HG02571 (cell line): ENCODE data around the gene IL19.
"Not testable (repeated sequence)": the region's sequence is repeated elsewhere in the genome, so short reads cannot be mapped to it uniquely, and the experiment has no call there.

ENCODE experiments used
- ATAC-seq: cut with Tn5 transposase; IDR thresholded peaks from one replicate; pipeline ENCODE4 v1.9.1; 2021; ENCODE audit warnings: mild to moderate bottlenecking, moderate library complexity; ENCODE audit not compliant: unreplicated experiment

Gene IL19

DNA sequence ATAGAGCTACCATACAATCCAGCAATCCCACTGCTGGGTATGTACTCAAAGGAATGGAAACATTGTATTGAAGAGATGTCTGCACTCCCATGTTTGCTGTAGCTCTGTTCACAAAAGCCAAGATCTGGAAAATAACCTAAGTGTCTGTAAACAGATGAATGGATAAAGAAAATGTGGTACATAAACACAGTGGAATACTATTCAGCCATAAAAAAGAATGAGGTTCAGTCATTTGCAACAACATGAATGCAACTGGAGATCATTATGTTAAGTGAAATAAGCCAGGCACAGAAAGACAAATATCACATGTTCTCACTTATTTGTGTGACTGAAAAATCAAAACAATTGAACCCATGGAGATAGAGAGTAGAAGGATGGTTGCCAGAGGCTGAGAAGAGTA, 83.1 kb downstream of the IL19 start:
- ATAC-seq = not testable (repeated sequence)

DNA sequence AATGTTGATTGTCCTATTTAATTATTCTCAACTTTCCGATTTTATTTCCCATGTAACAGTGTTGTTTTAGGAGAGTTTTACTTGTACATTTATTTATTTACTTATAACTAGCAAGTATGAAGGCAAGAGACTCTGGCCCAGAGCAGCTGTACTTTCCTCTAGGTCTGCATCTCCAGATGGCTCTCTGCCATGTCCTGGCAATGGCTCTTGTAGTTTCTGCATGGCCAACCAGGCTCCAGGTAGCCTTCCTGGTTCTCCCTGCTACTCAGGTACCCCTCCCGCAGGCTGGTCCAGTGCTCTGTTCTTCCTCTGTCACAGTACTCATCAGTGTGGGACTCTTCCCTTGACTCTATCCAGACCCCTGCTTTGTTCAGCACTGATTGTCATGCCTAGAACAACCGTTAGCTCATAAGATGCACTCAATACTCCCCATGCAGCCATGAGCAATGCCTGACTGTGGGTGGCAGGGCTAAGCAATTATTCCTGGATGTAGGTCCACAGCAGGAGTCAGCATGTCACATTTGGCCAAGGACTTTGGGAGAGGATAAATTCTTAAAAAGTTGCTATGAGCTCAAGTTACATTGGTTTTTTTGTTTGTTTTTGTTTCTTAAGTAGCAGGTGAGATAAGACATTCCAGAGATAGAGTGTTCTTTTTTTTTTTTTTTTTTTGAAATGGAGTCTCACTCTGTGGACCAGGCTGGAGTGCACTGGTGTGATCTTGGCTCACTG, 84.0 kb downstream of the IL19 start:
- no peak for ATAC-seq

DNA sequence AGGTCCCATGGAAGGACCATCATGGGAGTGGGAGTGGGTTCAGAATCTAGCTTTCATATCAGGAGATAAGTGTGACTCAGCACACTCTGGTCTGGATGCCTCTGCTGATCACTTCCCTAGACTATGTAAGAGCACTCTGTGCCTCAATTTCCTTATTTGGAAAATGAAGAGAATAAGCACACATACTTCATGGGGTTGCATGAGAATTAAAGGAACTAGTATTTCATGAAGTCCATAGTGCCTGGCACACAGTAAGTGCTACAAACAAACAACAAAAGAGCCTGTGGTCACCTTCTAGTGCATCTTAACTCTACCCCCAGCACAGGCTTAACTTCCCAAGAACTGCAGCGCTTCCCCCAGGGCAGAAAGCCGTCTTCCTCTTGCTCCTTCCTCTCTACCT, 85.3 kb downstream of the IL19 start:
- no peak for ATAC-seq

- ATAC-seq = no peak
These were observed 86.3 kb downstream of the IL19 start for GRCh38 chr1:206856674-206857464.

DNA sequence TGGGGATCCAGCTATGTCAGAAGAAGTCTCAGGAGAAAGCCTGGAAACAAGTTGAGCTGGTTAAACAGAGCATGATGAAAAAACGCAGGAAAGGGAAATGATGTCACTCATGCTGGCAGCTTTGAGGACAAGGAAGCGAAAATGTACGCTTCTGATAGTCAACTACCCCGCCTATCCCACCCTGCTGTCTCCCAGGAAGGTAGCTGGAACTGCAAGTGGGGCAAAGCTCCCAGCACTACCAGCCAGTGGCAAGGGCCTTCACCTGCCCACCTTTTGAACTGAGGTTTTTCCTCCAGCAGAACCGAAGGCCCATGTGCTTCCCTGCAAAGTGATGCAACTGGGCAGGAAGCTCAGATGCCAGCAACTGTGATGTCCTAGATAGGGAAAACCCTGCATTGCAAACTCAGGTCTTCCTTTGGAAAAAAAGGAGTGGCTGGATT, 88.5 kb downstream of the IL19 start:
- ATAC-seq = no peak

- no peak for ATAC-seq
These were observed 89.6 kb downstream of the IL19 start for GRCh38 chr1:206860165-206860564.

DNA sequence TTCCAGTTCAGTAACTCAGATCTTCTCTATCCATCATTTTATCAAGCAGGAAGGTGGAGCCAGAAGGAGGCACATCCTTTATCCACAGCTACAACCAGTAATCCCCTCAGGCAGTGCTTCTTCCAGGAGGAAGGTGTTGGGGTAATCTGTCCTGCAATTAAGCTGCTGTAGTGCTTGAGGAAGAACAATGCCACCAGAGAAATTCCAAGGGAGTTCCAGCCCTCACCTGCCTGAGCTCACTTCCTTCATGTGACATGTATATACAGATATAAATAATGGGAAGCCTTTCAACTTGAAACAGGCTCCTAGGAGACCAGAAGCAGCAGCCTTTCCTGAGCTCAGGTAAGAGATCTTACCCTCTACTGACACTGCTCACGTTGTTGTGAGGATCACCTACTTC, 92.7 kb downstream of the IL19 start:
- no peak for ATAC-seq

DNA sequence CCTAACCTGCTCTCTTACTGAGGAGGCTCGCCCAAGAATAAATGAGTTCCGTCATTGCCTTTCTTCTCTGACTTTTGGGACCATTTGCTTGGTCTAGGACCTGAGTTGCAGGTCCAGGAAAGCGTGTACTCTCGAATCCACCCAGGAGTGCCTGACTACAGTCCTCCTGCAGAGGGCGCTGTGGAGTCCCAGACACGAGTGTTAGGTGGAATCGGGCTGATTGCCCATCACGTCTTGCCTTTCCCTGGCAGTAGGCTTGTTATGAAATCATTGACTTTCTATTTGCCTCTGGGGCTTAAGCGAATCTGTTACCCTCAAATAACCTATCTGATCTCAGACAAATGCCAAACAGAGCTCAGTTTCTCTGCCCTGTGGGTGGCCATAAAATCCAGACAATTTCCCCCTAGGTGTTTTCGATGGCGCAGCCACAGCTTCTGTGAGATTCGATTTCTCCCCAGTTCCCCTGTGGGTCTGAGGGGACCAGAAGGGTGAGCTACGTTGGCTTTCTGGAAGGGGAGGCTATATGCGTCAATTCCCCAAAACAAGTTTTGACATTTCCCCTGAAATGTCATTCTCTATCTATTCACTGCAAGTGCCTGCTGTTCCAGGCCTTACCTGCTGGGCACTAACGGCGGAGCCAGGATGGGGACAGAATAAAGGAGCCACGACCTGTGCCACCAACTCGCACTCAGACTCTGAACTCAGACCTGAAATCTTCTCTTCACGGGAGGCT, 94.5 kb downstream of the IL19 start, which contains the start of gene IL20:
TSS of gene IL20 (plus strand) at position 685 of the 733 bp plus-strand sequence. CDS start 230 bp downstream, outside the sequence.
- no peak for ATAC-seq

DNA sequence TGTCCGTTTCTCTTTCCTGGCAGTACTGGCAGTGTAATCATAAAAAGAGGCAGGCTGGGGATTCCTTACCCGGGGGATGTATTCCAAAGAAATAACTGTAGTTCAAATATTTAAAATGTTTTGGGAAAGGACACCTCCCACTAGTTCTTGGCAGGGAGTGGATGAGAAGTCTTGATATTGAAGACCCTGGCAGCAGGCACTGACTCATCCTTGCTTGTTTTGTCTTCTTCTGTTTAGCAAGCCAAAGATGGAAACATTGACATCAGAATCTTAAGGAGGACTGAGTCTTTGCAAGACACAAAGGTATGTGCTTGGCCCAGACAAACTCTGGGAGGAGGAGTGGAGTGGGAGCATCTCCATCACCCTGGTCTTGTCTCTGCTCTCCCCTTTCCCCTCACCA, 95.5 kb downstream of the IL19 start:
- ATAC-seq = no peak

GRCh38 chr1:206867239-206867638, 96.7 kb downstream of the IL19 start:
- no peak for ATAC-seq

- no peak for ATAC-seq
These were observed 97.1 kb downstream of the IL19 start for GRCh38 chr1:206867716-206868115.

DNA sequence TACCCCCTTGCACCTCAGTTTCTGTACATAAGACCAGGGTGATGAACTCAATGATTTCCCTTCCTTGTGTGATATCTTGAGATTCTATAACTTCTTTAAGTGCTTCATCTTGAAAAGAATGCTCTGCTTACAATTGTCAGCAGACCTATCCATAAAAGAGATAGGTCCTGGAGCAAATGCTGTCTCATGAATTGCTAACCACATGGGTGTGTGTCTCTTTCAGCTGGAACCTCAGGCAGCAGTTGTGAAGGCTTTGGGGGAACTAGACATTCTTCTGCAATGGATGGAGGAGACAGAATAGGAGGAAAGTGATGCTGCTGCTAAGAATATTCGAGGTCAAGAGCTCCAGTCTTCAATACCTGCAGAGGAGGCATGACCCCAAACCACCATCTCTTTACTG, 97.7 kb downstream of the IL19 start:
- ATAC-seq = no peak

GRCh38 chr1:206872139-206872538, 101.6 kb downstream of the IL19 start:
- ATAC-seq = no peak

GRCh38 chr1:206873603-206874188, 103.1 kb downstream of the IL19 start:
- ATAC-seq = no peak

- no peak for ATAC-seq
These were observed 105.3 kb downstream of the IL19 start for GRCh38 chr1:206875752-206876377.

GRCh38 chr1:206878456-206878855, 107.9 kb downstream of the IL19 start:
- no peak for ATAC-seq

- no peak for ATAC-seq
These were observed 109.7 kb downstream of the IL19 start for GRCh38 chr1:206880314-206880713.

DNA sequence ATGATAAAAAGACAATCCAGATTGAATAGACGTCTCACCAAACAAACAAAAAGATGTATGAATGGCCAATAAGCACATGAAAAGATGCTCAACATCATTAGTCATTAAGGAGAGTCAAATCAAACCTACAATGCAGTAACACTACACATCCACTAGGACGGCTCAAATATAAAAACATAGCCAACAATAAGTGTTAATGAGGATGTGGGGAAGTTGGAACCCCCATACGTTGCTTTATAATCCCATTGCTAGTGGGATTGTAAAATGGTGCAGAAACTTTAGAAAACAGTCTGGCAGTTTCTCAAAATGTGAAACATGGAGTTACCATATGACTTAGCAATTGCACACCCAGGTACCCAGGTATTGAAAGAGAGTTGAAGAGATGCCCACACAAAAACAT, 112.0 kb downstream of the IL19 start:
- ATAC-seq = no peak

- no peak for ATAC-seq
These were observed 112.6 kb downstream of the IL19 start for GRCh38 chr1:206883160-206883559.

DNA sequence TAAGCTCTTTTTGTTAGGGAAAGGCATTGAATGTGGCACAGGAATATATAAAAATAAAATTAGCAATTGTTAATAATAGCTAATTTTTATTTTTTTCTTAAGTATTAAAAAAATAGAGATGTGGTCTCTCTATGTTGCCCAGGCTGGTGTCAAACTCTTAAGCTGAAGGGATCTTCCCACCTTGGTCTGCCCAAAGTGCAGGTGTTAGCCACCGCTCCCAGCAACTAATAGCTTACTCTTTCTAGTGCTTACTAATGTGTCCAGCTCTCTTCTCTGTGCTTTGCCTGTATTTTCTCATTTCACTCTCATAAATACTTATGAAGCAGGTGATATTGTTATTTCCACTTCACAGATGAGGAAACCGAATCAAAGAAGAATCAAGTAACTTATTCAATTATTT, 113.3 kb downstream of the IL19 start:
- ATAC-seq = no peak
